Measurements from ENCODE around the gene OSBPL6.
A peak's percentile ranks its signal among the peaks of the same experiment; 100 is the strongest.

The OSBPL6 gene

GRCh38 chr2:178428396-178428806, 234.1 kb downstream of the OSBPL6 start:
- peaks cover 44% of the 10 kb centered on the region for H3K36me3 ChIP-seq (ENCODE audit: control insufficient read depth, low read depth, low read length)
- H3K4me3 ChIP-seq (ENCODE audit: low read length) = no peak overlapping the region
- no peaks in the 10 kb centered on the region for H3K27me3 ChIP-seq (ENCODE audit: control insufficient read depth, insufficient read depth, low read length)
- H3K27ac ChIP-seq (ENCODE audit: low read length) = no peak overlapping the region
- no peak overlapping the region for H3K9ac ChIP-seq (ENCODE audit: low read length)
- H3K4me1 ChIP-seq (ENCODE audit: control insufficient read depth, low read depth, low read length) = no peaks in the 10 kb centered on the region
- no peaks in the 10 kb centered on the region for H3K9me3 ChIP-seq (ENCODE audit: control insufficient read depth, low read depth, low read length)

GRCh38 chr2:178429336-178429735, 235.0 kb downstream of the OSBPL6 start:
- Histone ChIP-seq H3K4me1 (ENCODE audit: control insufficient read depth, low read depth, low read length) (no peaks in the 10 kb centered on the region), H3K9ac (ENCODE audit: low read length) (no peak overlapping the region), H3K36me3 (ENCODE audit: control insufficient read depth, low read depth, low read length) (peaks cover 50% of the 10 kb centered on the region), H3K4me3 (ENCODE audit: low read length) (no peak overlapping the region), H3K27ac (ENCODE audit: low read length) (no peak overlapping the region), H3K27me3 (ENCODE audit: control insufficient read depth, insufficient read depth, low read length) (no peaks in the 10 kb centered on the region), H3K9me3 (ENCODE audit: control insufficient read depth, low read depth, low read length) (no peaks in the 10 kb centered on the region)

DNA sequence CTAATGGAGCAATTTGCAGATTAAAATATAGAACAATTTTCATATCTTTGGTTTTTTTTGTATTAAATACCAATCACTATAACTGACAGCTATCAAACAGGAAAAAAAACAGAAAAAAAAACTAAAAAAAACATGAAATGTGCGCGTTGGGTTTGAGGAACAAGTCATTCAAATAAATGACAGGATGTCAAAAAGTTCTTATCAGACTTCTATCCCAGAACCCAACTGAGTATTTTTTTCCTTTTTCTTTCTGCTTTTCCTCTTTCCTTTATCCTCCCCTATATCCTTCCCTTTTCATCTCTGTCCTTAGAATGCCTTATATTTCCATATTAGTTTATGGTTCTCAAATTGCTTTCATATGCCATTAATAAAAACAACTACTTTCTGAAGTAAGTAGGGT, 242.3 kb downstream of the OSBPL6 start:
- no peak overlapping the region for H3K9ac ChIP-seq (ENCODE audit: low read length)
- H3K27ac ChIP-seq (ENCODE audit: low read length) = no peak overlapping the region
- H3K36me3 ChIP-seq (ENCODE audit: control insufficient read depth, low read depth, low read length) = peaks cover 91% of the 10 kb centered on the region
- no peaks in the 10 kb centered on the region for H3K4me1 ChIP-seq (ENCODE audit: control insufficient read depth, low read depth, low read length)
- no peak overlapping the region for H3K4me3 ChIP-seq (ENCODE audit: low read length)
- no peaks in the 10 kb centered on the region for H3K9me3 ChIP-seq (ENCODE audit: control insufficient read depth, low read depth, low read length)
- H3K27me3 ChIP-seq (ENCODE audit: control insufficient read depth, insufficient read depth, low read length) = no peaks in the 10 kb centered on the region

- Histone ChIP-seq H3K27me3 (ENCODE audit: control insufficient read depth, insufficient read depth, low read length) (no peaks in the 10 kb centered on the region), H3K4me3 (ENCODE audit: low read length) (no peak overlapping the region), H3K27ac (ENCODE audit: low read length) (no peak overlapping the region), H3K9me3 (ENCODE audit: control insufficient read depth, low read depth, low read length) (no peaks in the 10 kb centered on the region), H3K36me3 (ENCODE audit: control insufficient read depth, low read depth, low read length) (peaks cover 92% of the 10 kb centered on the region), H3K9ac (ENCODE audit: low read length) (no peak overlapping the region), H3K4me1 (ENCODE audit: control insufficient read depth, low read depth, low read length) (no peaks in the 10 kb centered on the region)
These were observed 247.1 kb downstream of the OSBPL6 start for GRCh38 chr2:178441426-178441825.

DNA sequence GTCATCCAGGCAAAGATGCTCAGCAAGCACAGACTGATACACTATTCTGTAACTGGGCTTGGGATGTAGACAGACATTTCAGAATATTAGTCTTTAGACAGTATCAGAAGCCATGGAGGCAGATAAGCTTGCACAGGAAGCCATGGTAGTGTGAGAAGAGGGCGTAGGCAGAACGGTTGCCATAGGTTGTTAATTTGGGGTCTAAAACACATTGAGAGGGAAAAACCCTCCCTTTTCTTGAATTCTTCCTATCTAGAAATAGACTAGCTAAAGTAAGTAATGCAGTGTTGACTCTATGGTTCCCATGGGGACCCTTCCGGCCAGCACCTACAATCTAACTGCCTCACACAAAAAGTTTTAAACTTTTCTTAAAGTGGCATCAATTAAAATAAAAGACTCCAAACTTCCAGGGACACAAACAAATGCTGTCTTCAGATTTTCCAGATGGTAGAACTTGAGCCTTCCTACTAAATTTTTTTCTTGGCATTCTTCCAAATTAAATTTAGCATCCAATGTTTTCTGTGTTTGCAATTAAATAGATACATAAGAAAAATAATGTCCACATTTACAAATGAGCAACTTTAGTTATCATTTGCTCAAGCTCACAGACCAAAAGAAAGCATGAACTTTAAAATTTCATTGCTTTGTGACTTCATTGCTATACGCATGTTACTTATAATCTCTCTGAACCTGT, 254.8 kb downstream of the OSBPL6 start:
- Histone ChIP-seq H3K4me3 (ENCODE audit: low read length) (peak overlapping the region; percentile 79), H3K4me1 (ENCODE audit: control insufficient read depth, low read depth, low read length) (peaks cover 13% of the 10 kb centered on the region), H3K9me3 (ENCODE audit: control insufficient read depth, low read depth, low read length) (no peaks in the 10 kb centered on the region), H3K27ac (ENCODE audit: low read length) (no peak overlapping the region), H3K36me3 (ENCODE audit: control insufficient read depth, low read depth, low read length) (peaks cover 40% of the 10 kb centered on the region), H3K27me3 (ENCODE audit: control insufficient read depth, insufficient read depth, low read length) (no peaks in the 10 kb centered on the region), H3K9ac (ENCODE audit: low read length) (peak overlapping the region; percentile 97)

GRCh38 chr2:178449700-178450523, 255.6 kb downstream of the OSBPL6 start:
- Histone ChIP-seq H3K27ac (ENCODE audit: low read length) (no peak overlapping the region), H3K4me1 (ENCODE audit: control insufficient read depth, low read depth, low read length) (peaks cover 13% of the 10 kb centered on the region)

DNA sequence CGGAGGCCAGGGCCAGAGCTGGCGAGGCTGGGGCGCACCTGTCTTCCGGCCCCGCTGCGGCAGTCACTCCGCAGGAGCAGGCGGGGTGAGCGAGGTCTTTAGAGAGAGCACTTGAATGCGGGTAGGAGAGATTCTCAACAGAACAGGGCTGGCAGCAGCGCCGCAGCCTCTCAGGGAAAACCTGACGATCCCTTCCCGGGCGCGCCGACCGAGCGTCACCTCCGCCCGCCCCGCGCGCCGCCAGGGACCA, 256.1 kb downstream of the OSBPL6 start:
- H3K27me3 ChIP-seq (ENCODE audit: control insufficient read depth, insufficient read depth, low read length) = no peaks in the 10 kb centered on the region
- H3K9me3 ChIP-seq (ENCODE audit: control insufficient read depth, low read depth, low read length) = no peaks in the 10 kb centered on the region
- peaks cover 13% of the 10 kb centered on the region for H3K4me1 ChIP-seq (ENCODE audit: control insufficient read depth, low read depth, low read length)
- H3K36me3 ChIP-seq (ENCODE audit: control insufficient read depth, low read depth, low read length) = peaks cover 27% of the 10 kb centered on the region
- no peak overlapping the region for H3K27ac ChIP-seq (ENCODE audit: low read length)
- peak overlapping the region; percentile 97 for H3K9ac ChIP-seq (ENCODE audit: low read length)
- H3K4me3 ChIP-seq (ENCODE audit: low read length) = peak overlapping the region; percentile 79

More at GRCh38 chr2:178449700-178450523, 255.6 kb downstream of the OSBPL6 start:
- no peaks in the 10 kb centered on the region for H3K9me3 ChIP-seq (ENCODE audit: control insufficient read depth, low read depth, low read length)
- H3K27me3 ChIP-seq (ENCODE audit: control insufficient read depth, insufficient read depth, low read length) = no peaks in the 10 kb centered on the region
- H3K9ac ChIP-seq (ENCODE audit: low read length) = peak overlapping the region; percentile 97
- H3K4me3 ChIP-seq (ENCODE audit: low read length) = peak overlapping the region; percentile 79
- H3K36me3 ChIP-seq (ENCODE audit: control insufficient read depth, low read depth, low read length) = peaks cover 32% of the 10 kb centered on the region

DNA sequence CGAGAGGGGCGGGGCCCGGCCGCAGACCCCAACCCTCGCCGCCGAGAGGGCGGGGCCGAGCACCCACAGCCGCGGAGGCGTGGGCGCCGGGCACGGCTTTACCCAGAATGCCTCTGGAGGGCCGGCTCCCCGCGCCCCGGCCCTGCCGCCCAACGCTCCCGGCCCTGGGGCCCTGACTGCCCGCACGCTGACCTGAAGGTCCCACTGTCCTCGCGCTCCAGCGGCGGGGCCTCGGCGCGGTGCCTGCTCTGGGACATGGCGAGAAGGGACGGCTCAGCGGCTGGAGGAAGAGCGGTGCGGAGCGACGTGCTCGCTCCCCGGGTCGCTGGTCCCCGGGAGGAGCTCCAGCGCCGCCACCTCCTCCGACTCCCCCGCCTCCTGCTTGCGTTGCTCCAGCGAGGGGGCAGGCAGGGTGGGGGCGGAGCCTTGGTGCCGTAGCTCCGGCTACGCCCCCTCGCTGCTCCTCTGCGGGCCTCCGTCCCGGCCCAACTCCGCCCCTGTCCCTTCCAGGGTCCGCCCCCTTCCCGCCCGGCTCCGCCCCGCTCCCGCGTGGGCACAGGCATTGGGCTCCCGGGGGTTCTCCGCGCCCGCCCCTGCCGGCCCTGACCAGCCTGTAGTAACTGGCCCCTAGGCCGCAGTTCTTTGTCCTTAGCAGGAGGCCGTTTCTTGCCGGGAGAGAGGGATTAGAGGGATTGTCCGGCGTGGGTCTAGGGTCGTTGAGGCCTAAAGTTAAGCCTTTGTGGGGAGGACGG, 256.6 kb downstream of the OSBPL6 start, which contains the start of the genes PJVK and PRKRA:
Gene PJVK (plus strand): TSS at position 605 of the 752 bp plus-strand sequence. CDS start 2,032 bp downstream, outside the sequence.
Gene PRKRA (minus strand): TSS at position 402 of the 752 bp plus-strand sequence. CDS start 145 bp downstream, at position 257.
- H3K27ac ChIP-seq (ENCODE audit: low read length) = peak within 1 kb of the TSS; percentile 93
- peaks cover 22% of the 10 kb centered on the region for H3K36me3 ChIP-seq (ENCODE audit: control insufficient read depth, low read depth, low read length)
- H3K9me3 ChIP-seq (ENCODE audit: control insufficient read depth, low read depth, low read length) = no peaks in the 10 kb centered on the region

GRCh38 chr2:178452334-178452733, 258.0 kb downstream of the OSBPL6 start:
- Histone ChIP-seq H3K9me3 (ENCODE audit: control insufficient read depth, low read depth, low read length) (no peaks in the 10 kb centered on the region), H3K9ac (ENCODE audit: low read length) (no peak overlapping the region), H3K4me1 (ENCODE audit: control insufficient read depth, low read depth, low read length) (peaks cover 13% of the 10 kb centered on the region), H3K36me3 (ENCODE audit: control insufficient read depth, low read depth, low read length) (peaks cover 13% of the 10 kb centered on the region), H3K27me3 (ENCODE audit: control insufficient read depth, insufficient read depth, low read length) (no peaks in the 10 kb centered on the region), H3K27ac (ENCODE audit: low read length) (no peak overlapping the region), H3K4me3 (ENCODE audit: low read length) (no peak overlapping the region)

More for the DNA sequence above, 256.6 kb downstream of the OSBPL6 start, which contains the start of the genes PJVK and PRKRA:
- no peaks in the 10 kb centered on the region for H3K27me3 ChIP-seq (ENCODE audit: control insufficient read depth, insufficient read depth, low read length)
- peak within 1 kb of the TSS; percentile 79 for H3K4me3 ChIP-seq (ENCODE audit: low read length)
- peak within 1 kb of the TSS; percentile 97 for H3K9ac ChIP-seq (ENCODE audit: low read length)
- H3K4me1 ChIP-seq (ENCODE audit: control insufficient read depth, low read depth, low read length) = peaks cover 13% of the 10 kb centered on the region

All from iPS-18a (cell line).